H1 (cell line): ENCODE measurements around the gene UIMC1. TPM values are rescaled to one million over a fixed set of nuclear protein-coding genes. Genes with fewer than 3 reads are reported as not detected.

Source experiments
- CTCF ChIA-PET: fragments of 300-600 bp; sonication (Branson Sonifier 250); formaldehyde crosslinking; loops from one replicate; lab custom pipeline; 2021; ENCODE audit not compliant: partially characterized antibody; lab: Charles Lee
- POLR2A ChIA-PET: fragments of 300-600 bp; sonication (Branson Sonifier 250); formaldehyde crosslinking; loops from one replicate; lab custom pipeline; 2021; ENCODE audit warnings: inconsistent platforms; ENCODE audit not compliant: partially characterized antibody; lab: Charles Lee
- DNase-seq, 2 experiments: peaks; one replicate each; pipeline versions ENCODE4 v3.0.0 to v3.0.0-alpha.2; 2010 to 2022; ENCODE audit warnings: low spot score in 2 of 2, low read depth in 1 of 2, mixed read lengths in 1 of 2
- FAIRE-seq: peaks from 2 replicates; lab custom pipeline; 2011; peaks lifted over from hg19 to GRCh38; lab: Jason Lieb, UNC
- H2AFZ ChIP-seq: 2 replicates; pipeline ENCODE4 v1.8.1; 2012; ENCODE audit warnings: low read length, inconsistent platforms
- H2AK5ac ChIP-seq: 2 replicates; pipeline ENCODE4 v1.6.1; 2013; ENCODE audit warnings: low read depth, low read length
- H2BK120ac ChIP-seq: replicated peaks from 2 replicates; pipeline ENCODE3; 2013; ENCODE audit warnings: low read depth, low read length, inconsistent platforms
- H2BK12ac ChIP-seq: 2 replicates; pipeline ENCODE4 v1.6.1; 2013; ENCODE audit warnings: low read depth, low read length
- H2BK15ac ChIP-seq: 2 replicates; pipeline ENCODE4 v1.6.1; 2013; ENCODE audit warnings: low read length
- H2BK20ac ChIP-seq: 2 replicates; pipeline ENCODE4 v1.6.1; 2013; ENCODE audit warnings: low read length
- H2BK5ac ChIP-seq: 2 replicates; pipeline ENCODE4 v1.6.1; 2013; ENCODE audit warnings: low read depth, low read length
- H3K14ac ChIP-seq: 2 replicates; pipeline ENCODE4 v1.6.1; 2013; ENCODE audit warnings: inconsistent platforms; ENCODE audit not compliant: insufficient read length
- H3K18ac ChIP-seq: 2 replicates; pipeline ENCODE4 v1.6.1; 2013; ENCODE audit warnings: low read length; ENCODE audit errors: extremely low read depth
- H3K23ac ChIP-seq: 2 replicates; pipeline ENCODE4 v1.6.1; 2013; ENCODE audit warnings: inconsistent platforms; ENCODE audit not compliant: insufficient read length
- H3K23me2 ChIP-seq: 2 replicates; pipeline ENCODE4 v1.6.1; 2013; ENCODE audit warnings: low read depth, low read length
- H3K27ac ChIP-seq: 2 replicates; pipeline ENCODE4 v1.6.1; 2011; ENCODE audit warnings: low read depth, low read length, inconsistent platforms
- H3K27me3 ChIP-seq, 4 experiments: replicated peaks in 1 of 4; 1 replicate in 1 of 4; 2 replicates in 3 of 4; pipeline versions ENCODE4 v1.6.1 to v1.8.1; 2011 to 2013; ENCODE audit warnings: low read length in 3 of 4, mild to moderate bottlenecking in 3 of 4, inconsistent platforms in 2 of 4, mixed read lengths in 2 of 4, moderate library complexity in 1 of 4; ENCODE audit not compliant: control insufficient read depth in 3 of 4, insufficient read depth in 3 of 4; ENCODE audit errors: extremely low read depth in 1 of 4
- H3K36me3 ChIP-seq, 4 experiments: 2 replicates each; pipeline versions ENCODE4 v1.6.1 to v1.8.1; 2011 to 2013; ENCODE audit warnings: mild to moderate bottlenecking in 4 of 4, low read length in 3 of 4, moderate library complexity in 2 of 4, control low read depth in 1 of 4, inconsistent platforms in 1 of 4; ENCODE audit not compliant: insufficient read depth in 4 of 4, control insufficient read depth in 2 of 4
- H3K4ac ChIP-seq: replicated peaks from 2 replicates; pipeline ENCODE3; 2013; ENCODE audit warnings: low read length, low read depth, mixed read lengths, inconsistent platforms; ENCODE audit not compliant: insufficient read length
- H3K4me1 ChIP-seq, 4 experiments: replicated peaks in 1 of 4; 1 replicate in 1 of 4; 2 replicates in 3 of 4; pipeline versions ENCODE4 v1.6.1 to v1.8.1; 2011 to 2013; ENCODE audit warnings: low read length in 3 of 4, inconsistent platforms in 2 of 4, mixed read lengths in 1 of 4; ENCODE audit not compliant: insufficient read depth in 4 of 4, control insufficient read depth in 3 of 4
- H3K4me2 ChIP-seq, 2 experiments: 2 replicates each; pipeline versions ENCODE4 v1.6.1 to v1.8.1; 2011 to 2013; ENCODE audit warnings: low read depth in 2 of 2, low read length in 2 of 2, control low read depth in 1 of 2, inconsistent platforms in 1 of 2, mild to moderate bottlenecking in 1 of 2; ENCODE audit not compliant: insufficient read depth in 1 of 2
- H3K4me3 ChIP-seq, 4 experiments: fragments of 200-600, 300-600 bp in 1 of 4; sonication (generic), shearing (Covaris generic), sonication (Bioruptor Twin) in 1 of 4; 2 replicates each; pipeline versions ENCODE4 v1.5.1 to v1.8.1; 2011 to 2016; ENCODE audit warnings: low read length in 4 of 4, low read depth in 3 of 4, control low read depth in 2 of 4, inconsistent platforms in 2 of 4, mild to moderate bottlenecking in 2 of 4, mixed read lengths in 1 of 4, moderate library complexity in 1 of 4; ENCODE audit not compliant: insufficient read depth in 2 of 4; ENCODE audit errors: extremely low read depth in 1 of 4
- H3K56ac ChIP-seq: replicated peaks from 2 replicates; pipeline ENCODE3; 2013; ENCODE audit warnings: low read depth, mild to moderate bottlenecking, mixed read lengths, low read length, inconsistent platforms; ENCODE audit not compliant: insufficient read length
- H3K79me1 ChIP-seq: 2 replicates; pipeline ENCODE4 v1.6.1; 2013; ENCODE audit warnings: low read depth, low read length, control low read depth
- H3K79me2 ChIP-seq, 2 experiments: 2 replicates each; pipeline versions ENCODE4 v1.6.1 to v1.8.1; 2012 to 2013; ENCODE audit warnings: low read length in 2 of 2, mild to moderate bottlenecking in 2 of 2, inconsistent platforms in 1 of 2; ENCODE audit not compliant: insufficient read depth in 2 of 2, control insufficient read depth in 1 of 2
- H3K9ac ChIP-seq, 4 experiments: replicated peaks in 1 of 4; 1 replicate in 1 of 4; 2 replicates in 3 of 4; pipeline versions ENCODE4 v1.6.1 to v1.8.1; 2011 to 2013; ENCODE audit warnings: low read depth in 3 of 4, low read length in 3 of 4, control low read depth in 2 of 4, mild to moderate bottlenecking in 2 of 4, moderate library complexity in 2 of 4, inconsistent platforms in 1 of 4; ENCODE audit errors: extremely low read depth in 1 of 4
- H3K9me3 ChIP-seq, 2 experiments: 2 replicates each; pipeline versions ENCODE4 v1.6.1 to v1.8.1; 2012 to 2013; ENCODE audit warnings: mild to moderate bottlenecking in 2 of 2, moderate library complexity in 2 of 2, control low read depth in 1 of 2, inconsistent platforms in 1 of 2, low read depth in 1 of 2, low read length in 1 of 2, mixed read lengths in 1 of 2; ENCODE audit not compliant: insufficient read depth in 2 of 2
- H4K20me1 ChIP-seq, 2 experiments: replicated peaks in 1 of 2; 2 replicates each; pipeline versions ENCODE3 to v1.8.1; 2011 to 2013; ENCODE audit warnings: inconsistent platforms in 2 of 2, low read length in 2 of 2, mild to moderate bottlenecking in 1 of 2; ENCODE audit not compliant: insufficient read depth in 2 of 2, control insufficient read depth in 1 of 2
- H4K5ac ChIP-seq: 2 replicates; pipeline ENCODE4 v1.6.1; 2013; ENCODE audit warnings: low read length, low read depth, mixed read lengths, inconsistent platforms; ENCODE audit not compliant: insufficient read length
- H4K8ac ChIP-seq: 2 replicates; pipeline ENCODE4 v1.8.0; 2013; ENCODE audit warnings: mild to moderate bottlenecking, moderate library complexity, low read length, inconsistent platforms; ENCODE audit not compliant: insufficient read depth; ENCODE audit errors: extremely low read depth
- H4K91ac ChIP-seq: replicated peaks from 2 replicates; pipeline ENCODE3; 2013; ENCODE audit warnings: low read length, mixed read lengths, inconsistent platforms; ENCODE audit not compliant: insufficient read length
- BRCA1 ChIP-seq: IDR thresholded peaks from 2 replicates; pipeline ENCODE4 v1.6.1; 2012; ENCODE audit warnings: low read depth, low read length, improper control_type of control experiment
- CHD1 ChIP-seq: IDR thresholded peaks from 2 replicates; pipeline ENCODE4 v1.6.1; 2012; ENCODE audit warnings: low read depth, low read length, improper control_type of control experiment
- FOSL1 ChIP-seq: IDR thresholded peaks from 2 replicates; pipeline ENCODE4 v1.6.1; 2011; ENCODE audit warnings: mild to moderate bottlenecking, low read depth, low read length, moderate library complexity; ENCODE audit not compliant: insufficient read depth
- GABPA ChIP-seq: IDR thresholded peaks from 2 replicates; pipeline ENCODE4 v1.6.1; 2011; ENCODE audit warnings: mild to moderate bottlenecking, low read length, moderate library complexity, borderline replicate concordance; ENCODE audit not compliant: insufficient read depth
- MAFK ChIP-seq: IDR thresholded peaks from 2 replicates; pipeline ENCODE4 v1.6.1; 2012; ENCODE audit warnings: low read depth, mild to moderate bottlenecking, improper control_type of control experiment, low read length
- POLR2AphosphoS5 ChIP-seq: IDR thresholded peaks from 2 replicates; pipeline ENCODE4 v1.6.1; 2011; ENCODE audit warnings: low read depth, low read length
- WGBS, 2 experiments: shearing (Covaris generic) in 1 of 2; methylation state at CpG; one replicate each; pipeline versions ENCODE4 v1.1.6 to v1.1.7; 2013 to 2015; ENCODE audit warnings: low lambda C conversion rate in 2 of 2, mixed read lengths in 2 of 2, inconsistent platforms in 1 of 2, low coverage in 1 of 2, missing lambda C conversion rate in 1 of 2; ENCODE audit not compliant: insufficient replicate concordance in 2 of 2, insufficient coverage in 1 of 2, insufficient read length in 1 of 2; ENCODE audit errors: extremely low coverage in 1 of 2, missing lambda C conversion rate in 1 of 2; 5-methylcytosine and 5-hydroxymethylcytosine counted together
- polyA plus RNA-seq, 7 experiments: library from polyadenylated mRNA; depleted of rRNA in 3 of 7; stranded (reverse) in 5 of 7; unstranded in 2 of 7; fragments of >200 nt in 5 of 7; fragments of 200-250 nt in 2 of 7; gene quantifications; 1 replicate in 5 of 7; 2 replicates in 1 of 7; 4 replicates in 1 of 7; pipeline versions ENCODE4 v1.2.1 to v1.2.3, GENCODE V29; 2011 to 2013; ENCODE audit warnings: missing spikeins in 2 of 7, mixed read lengths in 2 of 7
- total RNA-seq: library from RNA; stranded (reverse); fragmentation: NEBNext Ultra II Directional; extraction: Animal tissue kit (Norgen Biotek cat#: 25700); gene quantifications from 2 replicates; pipeline ENCODE4 v1.2.1, GENCODE V29; 2021

Gene UIMC1
- total and polyA plus RNA-seq, 2 of the 8 experiments (the other 6 are each of a cell fraction or from before 2014, with no cell fraction given), result 12.8 to 43.7 TPM

DNA sequence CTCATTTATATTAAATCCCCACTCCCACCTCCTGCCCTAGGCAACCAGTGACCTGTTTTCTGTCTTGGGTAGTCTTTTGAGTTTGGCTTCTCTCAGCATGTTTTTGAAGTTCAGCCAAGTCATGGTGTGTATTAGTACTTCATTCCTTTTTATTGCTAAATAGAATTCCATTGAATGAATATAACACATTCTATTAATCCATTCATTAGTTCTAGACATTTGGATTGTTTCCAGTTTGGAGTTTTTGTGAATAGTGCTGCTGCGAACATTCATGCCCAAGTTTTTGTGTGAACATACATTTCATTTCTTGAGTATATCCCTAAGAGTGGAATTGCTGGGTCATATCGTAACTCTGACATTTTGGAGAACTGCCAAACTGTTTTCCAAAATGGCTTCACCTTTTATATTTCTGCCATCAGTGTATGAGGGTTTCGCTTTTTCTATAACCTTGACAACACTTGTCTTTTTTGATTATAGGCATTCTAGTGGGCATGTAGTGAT is 18.6 kb upstream of the UIMC1 start:
- Histone ChIP-seq H2BK120ac (no peak overlapping the region), H3K9ac (no peak overlapping the region), H2BK12ac (no peak overlapping the region), H4K5ac (no peak overlapping the region), H4K20me1 (peaks cover 0 to 1% of the 10 kb centered on the region in 2 experiments), H3K4me3 (no peak overlapping the region), H2AFZ (no peak overlapping the region), H2BK15ac (no peak overlapping the region), H3K14ac (no peak overlapping the region), H3K9me3 (no peaks in the 10 kb centered on the region), H3K36me3 (peaks cover 0 to 9% (median 2%) of the 10 kb centered on the region in 4 experiments; a peak in 3 of 8 replicates), H4K8ac (no peak overlapping the region), H3K27me3 (no peaks in the 10 kb centered on the region), H2BK5ac (no peak overlapping the region), H3K4me2 (no peak overlapping the region), H4K91ac (no peak overlapping the region), H3K4ac (no peak overlapping the region), H3K56ac (no peak overlapping the region), H3K79me2 (peaks cover 0 to 32% of the 10 kb centered on the region in 2 experiments; a peak in 2 of 4 replicates), H3K23me2 (peaks cover 7% of the 10 kb centered on the region; the same call in 1 of the 2 replicates), H2AK5ac (no peak overlapping the region), H3K79me1 (0 out of 2 replicates have a peak, but pooled peaks cover 4% of the 10 kb centered on the region), H3K18ac (no peak overlapping the region), H2BK20ac (no peak overlapping the region), H3K4me1 (peaks cover 0 to 4% (median 0%) of the 10 kb centered on the region in 4 experiments; a peak in 3 of 7 replicates), H3K27ac (no peak overlapping the region), H3K23ac (no peak overlapping the region)
- POLR2A ChIA-PET, result interaction anchor here (1.3 kb wide), 1 partner anchor 18 kb away, joined by 6 read pairs; the partner anchor contains the start of gene UIMC1
- CTCF ChIA-PET, result interaction anchor here (1.0 kb wide), 1 partner anchor 12 kb away, joined by 3 read pairs; no protein-coding TSS in a partner anchor
- FAIRE-seq, result no peak
- 88% methylated on average over 3 of the region's 3 CpGs; no CpG with 5 or more reads in 1 of the 2 experiments for WGBS, 2 experiments
- no peak for DNase-seq
- TF ChIP-seq MAFK, result no peak
- no peak for TF ChIP-seq POLR2AphosphoS5
- TF ChIP-seq FOSL1, result no peak
- no peak for TF ChIP-seq GABPA
- TF ChIP-seq BRCA1, result no peak
- no peak for TF ChIP-seq CHD1
